GM21528 (cell line): Measurements from ENCODE around the gene VANGL1.

Experiments
- ATAC-seq: cut with Tn5 transposase; IDR thresholded peaks from one replicate; pipeline ENCODE4 v1.9.1; 2021; ENCODE audit warnings: mild to moderate bottlenecking, moderate library complexity; ENCODE audit not compliant: unreplicated experiment, low FRiP score

VANGL1 gene

DNA sequence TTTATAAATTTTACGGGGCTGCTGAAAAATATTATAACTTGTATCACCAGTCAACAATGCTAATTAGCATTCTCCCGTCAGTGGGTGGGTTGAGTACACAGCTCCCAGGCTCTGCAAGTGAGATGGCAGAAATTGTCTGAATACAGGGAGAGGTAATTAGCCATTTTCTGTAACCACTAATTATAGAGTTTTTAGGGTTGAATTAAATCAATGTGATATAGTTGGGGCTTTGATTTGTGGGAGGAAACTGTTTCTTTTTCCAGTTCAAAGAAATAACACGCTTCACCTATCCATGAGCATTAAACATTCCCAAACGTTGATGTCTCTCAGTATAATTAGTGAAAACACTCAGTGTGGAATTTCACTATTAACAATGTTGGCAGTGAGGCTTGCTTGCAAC lies 1.5 kb downstream of the VANGL1 start:
- no peak for ATAC-seq

DNA sequence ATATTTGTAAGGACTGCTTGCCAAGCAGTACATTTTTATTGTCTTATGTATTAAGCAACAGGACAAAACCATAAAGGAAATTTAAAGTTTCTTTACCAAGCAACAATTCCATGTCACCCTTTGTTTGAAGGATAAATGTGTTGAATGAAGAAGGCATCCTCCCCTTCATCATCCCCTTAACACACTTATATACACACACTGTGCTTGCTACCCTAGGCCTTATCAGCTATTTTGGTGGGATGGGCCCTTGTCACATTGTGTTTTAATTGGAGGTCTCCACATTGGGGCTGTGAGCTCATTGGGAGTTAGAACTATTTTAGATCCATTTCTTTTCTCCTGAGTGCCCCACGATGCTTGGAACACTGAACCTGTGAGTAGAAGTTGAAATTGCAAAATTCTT lies 1.9 kb downstream of the VANGL1 start:
- no peak for ATAC-seq

DNA sequence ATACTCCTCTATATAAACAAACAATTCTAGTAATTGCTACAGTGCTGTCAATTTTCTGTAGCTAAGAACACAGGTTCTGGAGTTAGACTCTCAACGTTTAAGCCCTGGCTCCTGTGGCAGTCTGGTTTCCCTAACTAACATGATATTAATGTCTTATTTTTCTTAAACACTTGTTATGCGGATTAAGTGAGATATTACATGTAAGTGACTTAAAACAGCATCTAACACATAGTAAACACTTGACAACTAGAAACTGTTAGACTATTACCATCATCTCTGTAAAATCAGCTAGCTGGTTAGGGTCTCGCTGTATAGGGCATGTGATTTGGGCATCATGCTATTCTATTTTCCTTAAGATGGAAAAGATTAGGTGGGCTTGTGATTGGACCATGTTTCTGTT lies 2.3 kb downstream of the VANGL1 start:
- no peak for ATAC-seq

DNA sequence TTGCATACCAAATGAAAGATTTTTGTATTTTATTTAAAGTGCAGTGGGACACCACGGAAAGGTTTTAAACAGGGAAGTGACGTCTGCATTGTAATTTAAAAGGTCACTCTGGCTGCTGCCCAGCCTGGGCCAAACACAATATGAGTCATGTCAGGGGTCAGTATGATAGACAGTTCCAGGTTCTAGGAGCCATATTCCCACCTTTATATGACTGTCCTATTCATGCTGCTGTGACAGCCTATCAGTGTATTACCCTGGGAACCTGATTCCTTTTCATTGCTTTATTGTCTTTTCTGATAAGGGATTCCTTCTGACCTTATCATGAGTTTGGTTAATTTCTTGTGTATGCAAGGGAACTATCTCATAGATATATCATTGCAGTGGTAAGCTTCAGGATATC lies 5.3 kb downstream of the VANGL1 start:
- ATAC-seq = no peak

DNA sequence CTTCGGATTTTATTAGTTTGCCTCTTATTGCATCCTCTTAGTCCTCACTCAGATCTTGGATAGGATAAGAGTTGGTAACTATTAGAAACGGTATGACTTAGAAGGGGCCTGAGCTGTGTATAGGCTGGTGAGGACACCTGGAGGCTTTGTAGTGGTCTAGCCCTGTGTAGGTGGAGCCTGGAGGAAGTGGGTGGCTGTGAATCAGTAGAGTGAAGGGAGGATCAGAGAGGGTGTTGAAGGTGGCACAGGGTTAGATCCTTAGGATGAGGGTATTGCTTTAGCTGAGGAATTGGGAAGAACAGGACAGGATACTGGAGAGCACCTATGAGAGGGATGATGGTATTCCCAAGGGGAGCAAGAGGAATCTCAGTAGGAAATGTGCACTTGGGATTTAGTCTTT lies 5.7 kb downstream of the VANGL1 start:
- ATAC-seq = no peak

DNA sequence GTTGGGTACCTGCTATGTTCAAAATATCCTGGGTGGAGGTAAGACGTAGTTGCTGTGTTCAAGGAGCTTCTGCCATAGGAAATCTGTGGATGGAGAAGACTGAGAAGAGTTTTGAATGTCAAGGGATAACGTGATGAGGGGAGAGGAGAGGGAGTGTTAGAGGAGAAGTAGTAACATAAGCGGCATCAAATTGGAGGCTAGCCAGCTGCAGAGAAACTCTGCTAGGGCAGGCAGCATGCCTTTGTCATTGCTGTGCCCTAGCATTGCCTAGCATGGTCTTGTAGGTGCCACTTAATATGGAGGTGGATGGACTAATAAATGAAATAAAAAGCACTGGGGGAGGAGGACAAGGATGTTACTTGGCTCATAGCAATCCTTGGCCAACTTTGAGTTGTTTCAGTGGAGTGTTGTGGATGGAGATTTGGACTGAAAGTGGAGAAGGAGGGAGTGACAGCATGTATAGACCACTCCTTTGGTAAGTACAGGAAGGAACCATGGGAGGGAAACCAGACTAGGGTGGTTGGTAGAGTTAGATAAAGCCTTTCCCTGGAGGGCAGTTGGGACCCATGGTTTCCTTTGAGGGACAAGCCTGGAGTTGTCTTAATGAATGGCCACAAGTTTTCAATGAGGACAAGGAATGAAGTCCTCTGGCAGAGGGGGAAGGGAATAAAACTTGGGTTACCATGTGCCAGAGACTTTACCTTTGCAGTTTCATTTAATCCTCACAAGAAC lies 6.3 kb downstream of the VANGL1 start:
- no peak for ATAC-seq

DNA sequence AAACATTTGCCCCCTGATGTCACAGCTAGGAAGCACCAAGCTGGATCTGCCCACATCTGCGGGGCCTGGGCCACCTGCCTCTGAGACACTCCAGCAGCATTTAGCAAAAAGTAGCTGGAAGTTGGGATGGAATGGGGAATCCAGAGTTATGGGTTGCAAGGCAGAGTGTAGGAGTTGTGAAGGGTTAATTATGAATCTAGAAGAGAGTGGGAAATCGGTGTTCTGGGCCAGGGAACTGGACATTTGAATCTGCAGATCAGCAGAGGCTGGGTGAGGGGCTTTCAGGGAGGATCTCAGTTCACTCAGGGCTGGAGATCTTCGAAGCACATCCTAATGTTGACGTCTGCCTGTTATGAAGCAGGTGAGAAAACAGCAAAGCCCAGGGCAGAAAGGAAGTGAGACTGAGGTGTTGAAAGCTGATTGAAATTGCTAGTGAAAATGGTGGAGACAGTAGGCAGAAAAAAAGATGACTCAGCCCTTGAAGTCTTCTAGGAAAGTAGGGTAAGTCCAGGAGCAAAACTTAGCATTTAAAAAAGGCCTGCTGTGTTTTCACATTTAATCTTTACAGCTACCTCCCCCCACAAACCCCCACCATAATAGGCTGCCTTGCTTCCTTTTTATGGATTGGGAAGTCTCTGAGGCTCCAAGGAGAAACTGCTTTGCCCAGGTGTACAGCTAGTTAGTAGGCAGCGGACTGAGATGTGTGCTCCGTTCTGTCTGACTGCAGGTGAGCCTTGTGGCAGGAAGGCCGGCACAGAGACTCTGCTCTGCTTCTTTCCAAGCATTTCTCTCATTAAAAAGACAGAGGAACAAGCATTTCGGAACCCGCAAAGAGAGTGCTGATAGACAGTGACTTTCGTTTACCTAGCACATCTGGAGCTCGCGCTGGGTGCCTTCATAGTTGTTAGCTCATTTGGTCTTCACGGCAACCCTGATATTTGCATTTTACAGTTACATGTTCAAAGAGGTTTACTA lies 7.2 kb downstream of the VANGL1 start:
- ATAC-seq = peak; percentile 83

DNA sequence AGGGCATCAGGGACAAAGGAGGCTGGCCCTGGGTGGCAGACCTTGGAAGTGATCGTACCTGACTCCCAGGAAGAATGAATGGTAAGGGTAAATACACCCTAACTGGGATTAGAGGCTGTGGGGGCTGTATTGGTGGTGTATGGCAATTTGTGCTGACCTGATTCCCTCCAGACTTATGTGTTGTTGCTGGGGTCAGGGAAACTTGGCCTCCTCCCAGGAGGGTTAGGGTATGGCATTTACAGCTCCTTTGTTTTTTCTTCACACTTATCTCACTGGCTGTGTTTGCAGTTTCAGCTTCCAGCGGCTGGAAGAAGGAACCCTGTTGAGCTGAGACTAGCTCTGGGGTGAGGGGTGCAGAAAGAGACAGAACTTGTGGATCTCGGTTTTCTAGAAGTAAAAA lies 8.2 kb downstream of the VANGL1 start:
- no peak for ATAC-seq

DNA sequence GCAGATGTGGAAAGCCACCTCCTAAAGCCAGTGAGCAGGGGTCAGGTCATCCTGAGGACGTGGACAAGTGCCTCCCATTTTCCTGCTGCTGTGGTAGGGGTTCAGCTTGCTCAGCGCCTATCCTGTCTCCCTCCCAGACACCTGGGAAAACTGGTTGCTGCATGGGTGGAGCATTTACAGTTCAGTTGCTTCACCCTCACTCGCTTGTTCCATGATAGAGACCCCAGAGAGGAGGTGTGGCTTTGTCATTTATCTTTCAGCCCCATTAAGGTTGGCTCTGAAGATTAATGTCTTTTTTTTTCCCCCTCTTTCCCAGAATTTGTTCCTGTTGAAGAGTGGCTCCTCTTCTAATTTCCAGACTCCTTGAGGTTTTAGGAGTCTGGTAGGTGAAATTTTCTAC lies 9.2 kb downstream of the VANGL1 start:
- ATAC-seq = no peak

DNA sequence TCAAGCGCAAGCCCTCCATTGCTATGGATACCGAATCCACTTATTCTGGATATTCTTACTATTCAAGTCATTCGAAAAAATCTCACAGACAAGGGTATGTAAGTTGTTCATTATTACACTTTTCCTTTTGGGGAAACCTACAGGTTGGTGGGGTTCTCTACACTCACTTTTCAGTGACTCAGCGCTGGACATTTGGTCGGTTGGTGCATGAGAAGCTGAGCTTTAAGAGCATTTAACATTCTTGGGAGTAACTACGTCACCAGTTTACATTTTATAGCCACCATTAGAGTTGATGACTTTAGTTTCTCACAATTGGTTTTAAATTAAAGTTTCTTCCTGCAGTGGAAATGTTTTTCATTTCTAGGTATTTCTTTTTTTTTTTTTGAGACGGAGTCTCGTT lies 9.6 kb downstream of the VANGL1 start:
- ATAC-seq = no peak

DNA sequence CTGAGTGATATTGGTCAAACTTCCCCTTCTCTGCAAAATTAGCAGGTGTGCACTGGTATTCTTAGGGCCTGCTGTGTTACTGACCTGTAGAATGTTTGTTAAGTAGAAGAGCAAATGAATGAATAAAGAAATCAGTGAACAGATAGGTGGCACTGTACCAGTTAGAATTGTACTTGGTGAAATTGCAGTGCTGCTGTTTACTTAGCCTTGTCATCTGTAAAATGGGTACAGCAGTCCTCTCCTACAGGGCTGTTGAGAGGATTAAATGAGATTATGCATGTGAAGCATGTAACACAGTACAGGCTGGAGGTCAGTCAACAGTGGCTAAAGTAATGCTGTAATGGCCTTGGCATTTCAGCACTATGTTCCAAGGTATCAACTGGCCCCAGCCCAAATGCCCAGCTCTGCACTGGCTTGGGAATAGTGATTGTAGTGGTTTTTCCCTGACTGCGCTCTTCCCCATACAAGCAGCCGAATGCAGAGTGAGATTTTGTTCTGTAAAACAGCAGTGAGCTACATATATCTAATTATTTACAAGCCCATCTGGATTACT lies 10.5 kb downstream of the VANGL1 start:
- ATAC-seq = no peak

DNA sequence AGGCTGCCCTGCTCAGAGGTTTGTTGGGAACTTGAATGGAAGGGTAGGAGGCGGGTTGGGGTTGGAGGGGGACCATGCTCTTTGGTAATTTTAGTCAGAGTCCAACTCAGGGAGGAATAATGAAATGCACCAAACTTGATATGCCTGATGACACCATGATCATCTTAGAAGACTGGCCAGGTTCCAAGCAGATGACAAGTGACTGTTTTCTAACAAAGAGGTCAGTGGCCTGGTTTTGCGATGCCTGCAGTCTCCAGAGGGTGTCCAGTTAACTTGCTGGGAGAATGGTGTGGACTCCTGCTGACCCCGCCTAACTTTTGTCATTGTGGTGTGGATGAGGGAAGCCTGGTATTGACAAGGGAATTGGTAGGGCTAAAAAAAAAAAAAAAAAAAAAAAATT lies 12.4 kb downstream of the VANGL1 start:
- ATAC-seq = no peak

DNA sequence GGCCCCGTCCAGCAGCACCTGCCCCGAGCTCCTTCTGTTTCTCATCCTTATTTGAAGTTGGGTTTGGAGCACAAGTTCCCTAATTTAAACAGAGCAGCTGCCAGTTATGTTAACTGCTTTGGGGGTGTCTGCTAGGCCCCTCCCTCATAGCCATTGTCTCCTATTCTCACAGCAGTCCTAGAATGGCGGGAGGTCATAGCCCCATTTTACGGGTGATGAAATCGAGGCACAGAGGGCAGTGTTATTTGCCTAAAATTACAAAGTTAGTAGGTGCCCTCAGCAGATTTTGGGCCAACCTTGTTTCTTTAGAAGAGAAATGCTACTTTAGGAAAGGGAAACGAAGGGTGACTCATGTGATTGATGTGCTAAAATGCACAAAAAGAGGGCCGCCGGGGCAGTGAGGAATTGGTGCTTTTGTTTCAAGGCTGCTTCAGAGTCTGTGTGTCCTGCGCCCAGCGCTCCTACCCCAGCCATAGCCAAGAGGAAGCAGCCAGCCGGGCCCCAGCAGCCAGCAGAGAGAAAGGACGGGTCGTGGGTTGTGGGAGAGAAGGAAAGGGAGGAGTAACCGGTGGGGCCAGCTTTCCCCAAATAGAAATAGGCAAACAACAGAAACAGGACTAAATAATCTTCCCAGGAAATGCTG lies 13.0 kb downstream of the VANGL1 start:
- no peak for ATAC-seq

DNA sequence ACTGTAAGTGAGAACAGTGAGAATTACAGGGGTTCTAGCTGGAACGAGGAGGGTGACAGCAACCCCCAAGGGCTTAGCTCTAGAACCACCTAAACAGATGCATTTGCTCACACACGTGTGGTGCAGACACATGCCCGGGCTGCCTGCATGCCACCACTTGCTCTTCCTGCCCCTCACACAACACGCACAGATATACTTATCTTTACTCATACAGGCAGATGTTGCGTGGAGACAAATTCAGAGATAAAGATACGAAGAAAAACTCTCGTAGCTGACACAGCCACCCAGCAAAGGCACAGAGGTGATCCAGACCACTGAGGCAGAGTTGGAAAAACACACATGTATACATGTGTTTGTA lies 13.5 kb downstream of the VANGL1 start:
- no peak for ATAC-seq

DNA sequence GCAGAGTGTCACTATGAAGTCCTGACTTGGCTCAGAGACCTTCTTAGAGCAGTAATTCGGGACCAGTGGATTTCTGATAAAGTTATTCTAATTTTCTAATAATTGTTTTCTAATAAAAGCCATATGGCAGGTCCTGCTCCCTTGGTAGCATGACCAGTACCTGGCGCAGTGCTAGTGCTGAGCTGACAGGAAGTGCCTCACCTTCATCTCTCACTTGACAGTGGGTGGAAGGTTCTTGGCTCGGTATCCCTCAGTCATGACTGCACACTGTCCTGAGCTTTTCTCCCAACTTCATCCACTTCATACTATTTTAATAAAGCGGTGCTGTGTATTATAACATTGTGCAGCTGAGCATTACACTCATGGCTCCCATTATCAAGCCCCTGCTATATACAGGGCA lies 14.1 kb downstream of the VANGL1 start:
- ATAC-seq = no peak

DNA sequence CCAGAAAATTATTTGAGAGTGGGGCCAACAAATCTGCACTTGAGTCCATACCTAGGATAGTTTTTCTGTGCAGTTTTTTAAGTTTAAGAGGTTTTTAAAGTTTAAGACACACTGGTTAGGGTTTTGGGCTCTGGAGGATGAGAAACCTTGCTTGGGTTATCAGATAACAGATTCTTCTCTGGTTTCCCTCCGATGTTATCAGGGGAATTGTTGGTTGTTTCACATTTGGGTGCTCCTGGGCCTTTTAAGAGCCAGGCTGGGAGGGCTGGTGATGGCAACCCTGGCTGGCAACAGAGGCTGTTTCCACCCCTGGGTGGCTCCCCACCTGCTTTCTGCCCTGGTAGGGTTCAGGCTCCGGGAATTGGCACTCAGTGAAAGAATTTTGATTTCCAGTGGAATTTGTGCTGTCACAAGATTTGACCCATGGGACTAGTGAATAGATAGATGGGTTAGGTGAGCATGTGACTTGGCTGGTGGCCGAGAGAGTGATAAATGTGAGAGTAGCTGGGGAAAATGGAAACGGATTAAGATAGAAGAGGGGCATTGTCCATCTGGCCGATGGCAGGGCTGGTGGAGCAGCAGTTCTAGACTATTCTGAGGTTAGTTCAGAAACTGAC lies 14.8 kb downstream of the VANGL1 start:
- ATAC-seq = no peak

DNA sequence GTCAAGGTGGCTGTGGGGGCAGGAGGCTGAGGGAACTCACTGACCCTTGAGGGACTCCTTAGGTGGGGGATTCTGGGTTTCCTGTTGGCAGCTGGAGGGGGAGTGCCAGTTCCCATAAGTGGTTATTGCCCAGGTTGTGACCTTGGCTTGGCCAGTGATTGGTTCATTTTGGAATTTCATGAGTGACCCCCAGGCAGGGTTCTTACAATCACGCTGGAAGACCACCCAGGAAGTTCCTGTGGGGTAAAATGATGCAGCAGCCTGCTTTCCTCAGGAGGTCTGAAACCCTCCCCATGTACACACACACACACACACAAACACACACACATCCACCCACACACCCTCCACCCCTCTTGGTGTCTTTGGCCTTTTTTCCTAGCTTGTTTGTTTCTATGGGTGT lies 16.9 kb downstream of the VANGL1 start:
- ATAC-seq = no peak

DNA sequence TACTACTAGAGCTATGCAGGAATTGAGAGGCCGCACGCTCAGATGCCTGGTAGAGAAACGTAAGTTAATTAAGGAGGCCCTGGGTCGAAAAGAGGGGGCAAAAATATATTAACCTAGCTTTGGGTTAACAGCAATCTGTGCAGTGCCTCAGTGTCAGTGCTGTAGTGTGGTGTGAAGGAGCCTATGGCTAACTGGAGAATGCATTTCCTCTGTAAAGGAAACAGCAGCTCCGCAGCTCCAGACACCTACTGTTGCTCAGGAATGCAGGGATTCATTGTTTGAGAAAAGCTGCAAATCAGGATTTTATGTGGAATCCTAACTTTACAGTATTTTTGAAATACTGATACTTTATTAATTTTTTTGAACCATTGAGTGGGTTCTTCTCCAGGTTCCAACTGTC lies 18.4 kb downstream of the VANGL1 start:
- ATAC-seq = no peak

DNA sequence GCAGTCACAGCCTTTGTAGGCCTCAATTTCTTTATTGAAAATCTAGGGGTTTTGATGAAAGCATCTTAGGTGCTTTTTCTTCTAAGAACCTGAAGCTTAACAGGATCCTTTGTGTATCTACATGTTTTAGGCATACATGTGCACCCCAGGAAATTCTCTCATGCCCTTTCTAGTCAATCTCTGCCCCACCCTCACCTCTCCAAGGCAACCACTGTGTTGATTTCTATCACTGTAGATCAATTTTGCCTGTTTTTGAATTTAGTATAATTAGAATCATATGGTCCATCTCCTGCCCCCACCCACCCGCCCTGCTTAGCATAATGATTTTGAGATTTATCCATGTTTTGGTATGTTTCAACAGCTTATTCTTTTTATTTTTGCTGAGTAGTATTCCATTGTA lies 19.4 kb downstream of the VANGL1 start:
- ATAC-seq = no peak

DNA sequence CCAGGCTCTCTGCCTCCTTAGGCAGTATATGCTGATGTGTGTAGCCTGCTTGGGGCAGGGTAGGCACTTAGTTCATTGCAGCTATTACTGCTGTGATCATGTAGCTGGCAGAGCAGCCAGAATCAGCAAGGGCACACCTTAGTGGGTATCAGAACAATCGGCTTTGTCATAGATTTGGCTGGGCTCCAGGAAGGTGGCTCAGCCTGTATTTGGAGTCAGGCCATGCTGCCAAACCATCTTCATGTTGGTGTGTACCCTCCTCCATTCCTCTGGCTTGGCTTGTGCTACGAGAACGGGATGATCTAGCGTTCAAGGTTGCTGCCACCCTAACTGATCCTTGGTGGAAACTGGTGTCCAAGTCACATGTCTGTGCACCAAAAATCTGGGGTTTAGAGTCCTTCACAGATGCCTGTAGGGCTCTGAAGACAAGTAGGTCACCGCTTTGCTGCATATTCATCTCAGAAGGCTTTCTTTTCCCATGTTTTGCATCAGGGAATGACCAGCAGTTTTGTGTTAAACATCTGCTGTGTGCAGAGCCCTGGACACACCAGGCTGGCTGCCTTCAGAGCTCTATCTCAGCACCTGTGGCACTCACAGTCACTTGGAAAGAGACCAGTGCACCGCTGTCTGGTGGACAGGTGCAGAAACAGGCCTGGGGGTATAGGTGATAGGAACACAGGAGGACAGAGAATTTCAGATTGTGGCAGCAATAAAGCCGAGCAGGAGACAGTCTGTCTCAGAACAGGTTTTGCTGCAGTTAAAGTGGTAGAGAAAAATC lies 23.7 kb downstream of the VANGL1 start:
- ATAC-seq = no peak
